ENCODE measurements around the gene LGI4. TPM values are rescaled to one million over a fixed set of nuclear protein-coding genes. Genes with fewer than 3 reads are reported as not detected.

Gene LGI4
- total and polyA plus RNA-seq, 2 donors (not counting 1 experiment from before 2014, with no cell fraction given): 0.17 to 0.19 TPM

- H2AFZ ChIP-seq (ENCODE audit: low read length): no peak overlapping the region
- no peak overlapping the region for H3K9ac ChIP-seq (ENCODE audit: insufficient read depth, low read length)
- no peaks in the 10 kb centered on the region for H3K27me3 ChIP-seq (ENCODE audit: control insufficient read depth, insufficient read depth, low read length)
- no peaks in the 10 kb centered on the region for H3K4me1 ChIP-seq (ENCODE audit: control insufficient read depth, extremely low read depth, insufficient read depth, low read length)
- no peaks in the 10 kb centered on the region for H3K79me2 ChIP-seq (ENCODE audit: control insufficient read depth, insufficient read depth, low read length)
- H3K4me2 ChIP-seq (ENCODE audit: extremely low read depth, insufficient read depth, low read length): no peak overlapping the region
- H4K20me1 ChIP-seq (ENCODE audit: control insufficient read depth, extremely low read depth, insufficient read depth, low read length): no peaks in the 10 kb centered on the region
- no peak for DNase-seq (ENCODE audit: low read depth in 2 of 2)
- no peak overlapping the region for H3K4me3 ChIP-seq (replicated peaks in 1 of 4; ENCODE audit: control extremely low read depth in 1 of 4, insufficient read depth in 1 of 4, low read depth in 3 of 4, low read length in 4 of 4)
- no peaks in the 10 kb centered on the region for H3K9me3 ChIP-seq (ENCODE audit: control insufficient read depth, insufficient read depth, low read depth, low read length)
- H3K36me3 ChIP-seq (ENCODE audit: control insufficient read depth, insufficient read depth, low read length): no peaks in the 10 kb centered on the region
- H3K27ac ChIP-seq (ENCODE audit: insufficient read depth, low read length): no peak overlapping the region
- TF ChIP-seq EZH2 (IDR thresholded peaks at IDR 0.05; ENCODE audit: low read length, missing control alignments) (no peak), CTCF (conservative IDR thresholded peaks at IDR 0.05 in 1 of 2, IDR thresholded peaks at IDR 0.05 in 1 of 2; ENCODE audit: low read depth in 1 of 2, low read length in 2 of 2) (no peak)
Observed at GRCh38 chr19:35146746-35147459, 12.0 kb upstream of the LGI4 start.

- H3K4me3 ChIP-seq (replicated peaks in 1 of 4; ENCODE audit: control extremely low read depth in 1 of 4, insufficient read depth in 1 of 4, low read depth in 3 of 4, low read length in 4 of 4): no peak overlapping the region
- TF ChIP-seq EZH2 (IDR thresholded peaks at IDR 0.05; ENCODE audit: low read length, missing control alignments) (no peak), CTCF (conservative IDR thresholded peaks at IDR 0.05 in 1 of 2, IDR thresholded peaks at IDR 0.05 in 1 of 2; ENCODE audit: low read depth in 1 of 2, low read length in 2 of 2) (no peak)
- H3K9me3 ChIP-seq (ENCODE audit: control insufficient read depth, insufficient read depth, low read depth, low read length): no peaks in the 10 kb centered on the region
- no peaks in the 10 kb centered on the region for H4K20me1 ChIP-seq (ENCODE audit: control insufficient read depth, extremely low read depth, insufficient read depth, low read length)
- peaks cover 11% of the 10 kb centered on the region for H3K4me1 ChIP-seq (ENCODE audit: control insufficient read depth, extremely low read depth, insufficient read depth, low read length)
- H3K4me2 ChIP-seq (ENCODE audit: extremely low read depth, insufficient read depth, low read length): no peak overlapping the region
- no peak overlapping the region for H2AFZ ChIP-seq (ENCODE audit: low read length)
- H3K36me3 ChIP-seq (ENCODE audit: control insufficient read depth, insufficient read depth, low read length): no peaks in the 10 kb centered on the region
- no peak overlapping the region for H3K27ac ChIP-seq (ENCODE audit: insufficient read depth, low read length)
- no peaks in the 10 kb centered on the region for H3K27me3 ChIP-seq (ENCODE audit: control insufficient read depth, insufficient read depth, low read length)
- H3K9ac ChIP-seq (ENCODE audit: insufficient read depth, low read length): no peak overlapping the region
- H3K79me2 ChIP-seq (ENCODE audit: control insufficient read depth, insufficient read depth, low read length): no peaks in the 10 kb centered on the region
- no peak for DNase-seq (ENCODE audit: low read depth in 2 of 2)
Observed at GRCh38 chr19:35144600-35145436, 10.0 kb upstream of the LGI4 start.

- no peak overlapping the region for H3K4me3 ChIP-seq (replicated peaks in 1 of 4; ENCODE audit: control extremely low read depth in 1 of 4, insufficient read depth in 1 of 4, low read depth in 3 of 4, low read length in 4 of 4)
- H3K27ac ChIP-seq (ENCODE audit: insufficient read depth, low read length): no peak overlapping the region
- H3K9me3 ChIP-seq (ENCODE audit: control insufficient read depth, insufficient read depth, low read depth, low read length): no peaks in the 10 kb centered on the region
- H3K79me2 ChIP-seq (ENCODE audit: control insufficient read depth, insufficient read depth, low read length): no peaks in the 10 kb centered on the region
- H2AFZ ChIP-seq (ENCODE audit: low read length): no peak overlapping the region
- peaks cover 17% of the 10 kb centered on the region for H3K4me1 ChIP-seq (ENCODE audit: control insufficient read depth, extremely low read depth, insufficient read depth, low read length)
- no peaks in the 10 kb centered on the region for H4K20me1 ChIP-seq (ENCODE audit: control insufficient read depth, extremely low read depth, insufficient read depth, low read length)
- no peaks in the 10 kb centered on the region for H3K27me3 ChIP-seq (ENCODE audit: control insufficient read depth, insufficient read depth, low read length)
- no peaks in the 10 kb centered on the region for H3K36me3 ChIP-seq (ENCODE audit: control insufficient read depth, insufficient read depth, low read length)
- TF ChIP-seq EZH2 (IDR thresholded peaks at IDR 0.05; ENCODE audit: low read length, missing control alignments) (no peak), CTCF (conservative IDR thresholded peaks at IDR 0.05 in 1 of 2, IDR thresholded peaks at IDR 0.05 in 1 of 2; ENCODE audit: low read depth in 1 of 2, low read length in 2 of 2) (no peak)
- no peak overlapping the region for H3K4me2 ChIP-seq (ENCODE audit: extremely low read depth, insufficient read depth, low read length)
- no peak overlapping the region for H3K9ac ChIP-seq (ENCODE audit: insufficient read depth, low read length)
- no peak for DNase-seq (ENCODE audit: low read depth in 2 of 2)
Observed at GRCh38 chr19:35144259-35144599, 9.4 kb upstream of the LGI4 start.
